GM18858 (cell line): ENCODE data around the gene SLC35E1.
"Not testable (repeated sequence)": the region's sequence is repeated elsewhere in the genome, so short reads cannot be mapped to it uniquely, and the experiment has no call there.

Source experiments
- ATAC-seq: cut with Tn5 transposase; IDR thresholded peaks from one replicate; pipeline ENCODE4 v1.9.1; 2021; ENCODE audit not compliant: unreplicated experiment

Gene SLC35E1

DNA sequence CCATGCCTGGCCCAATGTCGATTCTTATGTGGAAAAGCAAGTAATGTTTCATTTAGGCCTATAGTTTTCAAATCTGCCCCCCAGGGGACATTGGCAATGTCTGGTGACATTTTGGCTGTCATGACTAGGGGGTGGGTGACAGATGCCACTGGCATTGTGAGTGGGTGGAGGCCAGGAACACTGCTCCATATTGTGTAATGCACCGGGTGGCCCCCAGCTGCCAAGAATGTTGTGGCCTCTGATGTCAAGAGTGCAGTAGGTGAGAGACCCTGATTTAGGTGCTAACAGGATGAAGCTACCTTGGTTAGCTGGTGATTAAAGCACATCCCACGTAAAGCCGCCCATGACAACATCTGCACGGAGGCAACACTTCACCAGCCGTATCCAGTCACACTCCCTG, 65.3 kb downstream of the SLC35E1 start:
- no peak for ATAC-seq

GRCh38 chr19:16506161-16506560, 66.1 kb downstream of the SLC35E1 start:
- not testable (repeated sequence) for ATAC-seq

DNA sequence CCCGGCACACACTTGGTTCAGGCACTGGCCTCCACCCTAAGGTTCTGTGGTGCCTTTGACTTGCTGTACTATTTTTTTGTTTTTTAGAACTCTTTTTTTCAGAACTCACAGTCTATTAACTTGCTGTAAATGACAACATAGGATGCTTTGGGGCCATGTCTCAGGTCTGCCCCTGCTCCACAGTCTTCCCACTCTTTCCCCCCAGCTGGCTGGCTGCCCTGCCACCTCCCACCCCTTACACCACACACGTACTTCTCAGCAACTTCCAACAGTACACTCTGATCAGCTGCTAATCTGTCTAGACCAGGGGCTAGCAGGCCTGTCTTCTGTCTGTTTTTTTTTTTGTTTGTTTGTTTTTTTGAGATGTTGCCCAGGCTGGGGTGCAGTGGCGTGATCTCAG, 67.9 kb downstream of the SLC35E1 start:
- ATAC-seq: no peak
